NCI-H748 treated with DMSO at 0.1 percent for 48 hours (cell line): ENCODE data around the gene DGCR2.
A peak's percentile ranks its signal among the peaks of the same experiment; 100 is the strongest.
"Not testable (repeated sequence)": the region's sequence is repeated elsewhere in the genome, so short reads cannot be mapped to it uniquely, and the experiment has no call there.

Experiments used
- DNase-seq: peaks from one replicate; lab custom pipeline; 2025; lab: John Stamatoyannopoulos, UW

The DGCR2 gene

DNA sequence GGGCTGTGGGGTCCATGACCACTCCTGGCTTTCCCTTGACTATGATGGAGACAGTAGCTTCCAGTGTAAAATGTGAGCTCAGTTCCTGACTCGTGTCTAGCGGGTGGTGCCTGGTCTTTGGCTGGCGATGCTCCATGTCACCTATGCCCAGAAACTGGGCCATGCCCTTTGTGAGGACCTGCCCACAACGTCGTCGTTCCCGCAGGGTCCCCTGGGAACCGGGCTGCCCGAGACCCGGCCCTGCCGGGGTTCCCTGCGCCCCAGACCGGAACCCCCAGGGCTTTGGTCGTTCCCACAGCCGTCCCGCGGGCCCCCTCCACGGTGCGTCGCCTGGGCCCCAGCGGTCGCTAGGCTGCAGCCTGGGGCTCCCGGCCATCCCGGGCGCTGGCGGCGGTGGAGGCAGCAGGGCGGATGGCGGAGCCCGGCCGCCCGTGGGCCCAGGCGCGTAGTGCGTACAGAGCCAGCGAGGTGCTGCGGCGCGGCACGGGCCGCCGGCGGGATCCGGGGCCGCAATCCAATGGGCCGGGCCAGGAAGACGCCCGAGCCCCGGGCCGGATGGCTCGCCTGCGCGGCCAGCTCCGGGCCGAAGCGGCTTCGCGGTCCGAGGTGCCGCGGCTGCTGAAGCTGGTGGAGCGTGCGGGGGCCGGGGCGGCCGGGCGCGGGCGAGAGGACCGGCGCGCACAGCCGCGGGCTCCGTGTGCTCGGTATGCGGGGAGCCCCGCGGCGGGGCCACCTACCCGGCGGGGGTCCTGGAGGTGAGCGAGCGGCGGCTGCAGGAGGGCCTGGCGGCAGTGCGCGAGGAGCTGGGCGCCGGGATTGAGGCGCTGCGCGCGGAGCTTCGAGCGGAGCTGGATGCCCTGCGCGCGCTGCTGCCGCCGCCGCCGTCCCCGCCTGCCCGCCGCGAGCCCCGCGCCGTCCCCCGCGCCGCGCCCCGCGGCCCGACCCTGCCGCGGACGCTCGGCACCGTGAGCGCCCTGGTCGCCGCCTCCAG is 92.8 kb downstream of the DGCR2 start:
- DNase-seq, result not testable (repeated sequence)

DNA sequence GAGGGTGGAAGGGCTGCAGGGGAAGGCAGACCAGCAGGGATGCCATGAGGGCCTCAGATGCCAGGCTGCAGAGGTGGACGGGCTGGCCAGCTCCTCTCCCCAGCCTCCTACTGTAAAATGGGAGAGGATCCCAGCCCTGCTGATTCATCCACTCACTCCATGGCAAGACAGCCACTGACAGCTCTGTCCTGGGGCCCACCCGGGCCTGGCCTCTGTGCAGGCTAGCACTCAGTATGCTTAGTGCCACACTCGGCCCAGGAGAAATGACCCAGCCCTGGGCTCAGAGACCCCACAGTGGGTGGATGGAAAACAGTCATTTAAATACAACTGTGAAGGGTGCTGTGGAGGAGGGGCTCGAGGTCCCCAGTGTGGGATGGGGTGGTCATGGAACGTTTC is 94.2 kb downstream of the DGCR2 start:
- DNase-seq, result not testable (repeated sequence)

DNA sequence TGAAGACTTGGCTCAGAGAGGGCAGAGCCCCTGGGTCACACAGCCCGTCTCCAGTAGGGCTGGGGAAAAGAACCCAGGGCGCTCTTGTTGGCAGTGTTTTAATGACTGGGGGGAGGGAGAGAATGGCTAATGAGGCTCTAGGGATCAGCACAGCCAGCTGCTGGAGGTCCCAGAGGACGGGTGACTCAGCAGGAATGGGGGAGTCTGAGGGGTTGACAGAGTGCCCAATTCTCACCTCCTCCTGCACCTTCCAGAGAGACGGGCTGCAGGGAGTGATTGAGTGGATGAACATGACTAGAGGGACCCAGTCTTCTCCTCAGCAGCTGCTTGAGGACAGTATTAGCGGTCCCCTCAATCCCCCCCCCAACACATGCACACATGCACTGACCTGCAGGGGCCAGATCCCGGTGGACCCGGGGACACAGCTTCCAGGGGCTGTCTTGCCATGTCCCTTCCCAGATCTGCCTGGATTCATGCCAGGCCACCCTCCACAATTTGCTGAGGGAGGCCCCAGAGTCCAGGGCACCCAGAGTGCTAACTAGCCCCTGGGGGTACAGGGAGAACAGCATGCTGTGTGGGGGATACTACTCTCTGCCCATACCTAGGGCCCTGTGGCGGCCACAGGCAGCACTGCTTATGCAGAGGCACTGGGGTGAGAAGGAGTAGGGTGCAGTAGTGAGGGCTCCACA is 94.7 kb downstream of the DGCR2 start:
- DNase-seq, result not testable (repeated sequence)

DNA sequence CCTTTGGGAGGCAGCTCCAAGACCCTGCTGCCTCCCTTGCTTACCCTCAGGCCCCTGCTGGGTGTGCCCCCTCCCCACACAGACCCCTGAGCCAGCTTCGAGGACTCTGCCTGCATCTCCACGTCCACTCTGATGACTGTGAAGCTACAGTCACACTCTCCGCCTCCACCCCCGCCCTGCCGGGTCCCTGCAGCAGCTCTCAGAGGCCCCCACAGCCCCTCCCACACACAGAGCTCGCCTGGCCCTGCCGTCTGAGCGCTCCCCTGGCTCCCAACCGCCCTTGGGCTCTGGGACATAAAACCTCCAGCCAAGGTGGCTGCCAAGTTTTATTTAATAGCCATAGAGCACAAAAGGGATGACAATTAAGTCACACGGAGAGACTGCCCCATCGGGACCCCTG is 96.1 kb downstream of the DGCR2 start:
- not testable (repeated sequence) for DNase-seq

DNA sequence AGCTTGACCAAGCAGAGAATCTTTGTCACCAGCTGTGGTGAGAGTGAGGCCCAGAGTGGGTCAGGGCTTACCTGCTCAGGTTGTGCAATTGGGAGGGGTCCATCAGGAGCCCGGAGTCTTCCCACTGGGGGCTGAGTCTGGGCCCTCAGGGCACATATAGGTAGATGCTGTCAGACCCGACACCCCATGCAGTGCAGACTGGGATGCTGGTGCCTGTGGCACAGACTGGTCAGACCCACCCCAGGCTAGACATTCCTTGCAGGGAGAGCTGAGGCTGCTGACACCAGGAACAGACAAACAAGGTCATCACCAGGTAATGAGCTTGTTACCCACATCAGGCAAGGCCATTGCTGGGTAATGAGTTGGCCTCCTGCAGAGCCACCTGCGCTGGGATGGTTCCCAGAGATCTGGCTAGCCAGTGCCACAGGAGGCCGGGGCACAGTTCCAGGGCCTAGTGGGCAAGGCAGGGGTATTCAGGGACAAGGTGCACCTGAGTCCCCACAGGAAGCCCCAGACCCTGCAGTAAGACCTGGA is 97.2 kb downstream of the DGCR2 start:
- not testable (repeated sequence) for DNase-seq

DNA sequence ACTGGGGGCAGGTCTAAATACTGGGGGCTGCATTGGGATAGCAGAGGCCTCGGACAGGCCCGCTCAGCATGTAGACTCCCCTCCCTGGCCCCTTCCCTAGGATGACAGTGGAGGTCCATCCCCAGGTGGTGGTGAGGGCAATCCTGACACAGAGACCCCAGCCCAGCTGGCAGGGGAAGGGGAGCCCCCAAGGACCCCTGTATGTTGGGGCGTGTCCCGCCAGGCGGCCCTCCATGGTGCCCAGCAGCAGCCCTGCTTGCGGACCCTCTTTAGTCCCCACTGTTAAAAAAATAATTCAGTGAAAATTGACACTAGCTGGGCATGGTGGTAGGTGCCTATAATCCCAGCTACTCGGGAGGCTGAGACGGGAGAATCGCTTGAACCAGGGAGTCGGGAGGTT is 98.3 kb downstream of the DGCR2 start:
- DNase-seq, result not testable (repeated sequence)

DNA sequence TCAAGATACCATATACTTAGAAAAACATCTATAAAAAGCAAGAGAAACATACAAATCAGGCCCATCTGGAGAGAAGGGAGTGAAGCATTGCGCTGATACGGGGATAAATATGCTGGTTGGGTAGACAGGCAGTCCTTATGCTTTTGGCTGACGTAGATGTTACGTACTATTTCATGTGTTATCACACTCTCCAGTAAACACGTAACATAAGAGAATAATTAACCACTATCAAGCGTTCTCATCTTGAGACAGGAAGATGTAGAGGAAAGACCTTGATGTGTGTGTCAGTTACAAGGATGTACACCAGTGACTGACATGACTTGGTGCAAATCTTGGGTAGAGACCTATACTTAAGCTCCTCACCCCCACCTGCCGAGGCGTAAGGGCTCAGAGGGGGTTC is 99.5 kb downstream of the DGCR2 start:
- no peak for DNase-seq

DNA sequence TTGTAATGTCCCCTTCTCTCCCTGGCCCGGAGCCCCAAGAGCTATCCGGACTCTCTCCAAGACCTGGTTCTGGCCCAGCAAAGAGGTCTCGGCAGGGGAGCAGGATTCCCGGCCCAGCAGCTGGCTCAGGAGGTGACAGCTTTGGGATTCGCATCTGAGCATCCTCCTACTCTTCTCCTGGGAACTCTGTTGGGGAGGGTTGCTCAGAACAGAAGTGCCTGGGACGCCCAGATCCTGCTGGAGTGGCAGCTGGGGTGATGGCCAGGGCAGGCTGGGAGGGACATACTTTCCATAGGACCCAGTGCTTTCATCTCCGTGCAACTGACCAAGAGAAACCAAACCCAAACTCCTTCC is 102.6 kb downstream of the DGCR2 start:
- DNase-seq, result no peak

DNA sequence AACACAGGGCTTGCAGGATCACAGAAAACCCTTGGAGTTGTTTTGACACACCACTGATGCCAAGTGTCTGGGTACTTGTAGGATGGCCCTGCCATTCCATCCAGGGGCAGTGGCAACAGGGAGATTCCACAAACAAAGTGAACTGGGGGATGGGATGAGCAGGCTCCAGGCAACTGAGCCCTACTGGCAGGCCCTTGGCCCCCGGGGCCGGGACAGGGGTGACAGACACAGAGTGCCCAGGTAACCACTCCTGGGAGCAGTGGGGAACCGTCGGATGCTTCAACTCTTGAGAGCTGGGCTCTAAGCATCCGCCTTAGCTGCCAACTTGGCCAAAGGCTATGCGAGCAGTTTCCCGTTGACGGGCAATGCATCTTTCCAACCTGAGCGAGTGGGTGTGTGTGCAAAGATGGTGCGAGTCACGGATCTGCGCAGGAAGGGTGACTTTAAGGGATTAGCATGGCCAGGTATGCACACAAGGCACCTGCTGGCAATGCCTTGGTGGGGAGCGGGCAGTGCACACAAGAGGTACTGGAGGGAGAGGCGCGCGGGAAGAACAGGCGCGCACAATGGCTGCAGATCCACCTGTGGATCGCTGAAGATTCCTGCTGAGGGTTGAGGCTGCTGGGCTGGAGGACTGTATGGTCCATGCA is 103.1 kb downstream of the DGCR2 start:
- DNase-seq, result no peak

DNA sequence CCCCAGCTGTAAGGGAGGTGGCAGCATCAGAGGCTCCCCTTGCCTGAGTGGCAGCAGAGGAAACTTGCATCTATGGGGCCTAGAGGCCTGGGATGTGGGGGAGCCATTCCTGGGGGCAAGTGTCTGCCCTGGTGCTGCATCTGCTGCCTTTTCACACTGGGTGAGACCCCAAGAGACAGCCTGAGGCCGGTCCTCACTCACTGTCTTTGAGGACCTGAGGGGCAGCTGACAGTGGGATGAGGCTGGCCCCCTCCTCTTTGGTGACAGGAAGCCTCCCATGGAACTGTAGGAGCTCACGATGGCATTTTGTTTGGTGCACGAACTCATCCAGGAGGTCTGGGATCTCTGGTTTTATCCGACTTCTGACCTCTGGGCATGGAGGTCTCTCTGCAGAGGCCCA is 104.0 kb downstream of the DGCR2 start:
- no peak for DNase-seq

DNA sequence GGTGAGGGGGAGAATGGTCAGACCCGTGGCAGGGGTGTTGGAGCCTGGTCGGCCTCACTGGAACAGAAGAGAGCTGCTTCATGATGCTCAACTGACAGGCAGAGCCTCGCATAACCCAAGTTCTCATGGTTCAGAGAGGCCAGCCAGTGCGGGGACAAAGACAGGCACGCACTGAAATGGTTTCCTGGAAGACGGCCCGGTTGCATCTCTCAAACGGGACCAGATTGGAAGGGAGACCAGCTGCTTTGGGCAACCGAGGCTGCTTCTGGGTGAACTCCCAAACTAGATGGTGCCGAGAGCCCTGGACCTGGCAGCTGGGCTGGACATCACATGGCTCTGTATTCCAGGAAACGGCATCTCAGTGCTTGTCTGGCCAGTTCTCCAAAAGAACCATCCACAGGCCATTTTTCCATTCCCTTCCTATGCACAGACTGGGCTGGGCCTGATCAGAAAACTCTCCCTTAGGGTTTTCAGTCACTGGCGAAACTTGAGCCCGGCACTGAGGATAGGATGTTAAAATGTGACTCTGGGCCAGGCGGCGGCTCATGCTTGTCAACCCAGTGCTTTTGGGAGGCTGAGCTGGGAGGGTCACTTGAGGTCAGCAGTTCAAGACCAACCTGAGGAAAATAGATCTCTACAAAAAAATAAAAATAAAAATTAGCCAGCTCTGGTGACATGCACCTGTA is 106.0 kb downstream of the DGCR2 start:
- DNase-seq, result no peak

DNA sequence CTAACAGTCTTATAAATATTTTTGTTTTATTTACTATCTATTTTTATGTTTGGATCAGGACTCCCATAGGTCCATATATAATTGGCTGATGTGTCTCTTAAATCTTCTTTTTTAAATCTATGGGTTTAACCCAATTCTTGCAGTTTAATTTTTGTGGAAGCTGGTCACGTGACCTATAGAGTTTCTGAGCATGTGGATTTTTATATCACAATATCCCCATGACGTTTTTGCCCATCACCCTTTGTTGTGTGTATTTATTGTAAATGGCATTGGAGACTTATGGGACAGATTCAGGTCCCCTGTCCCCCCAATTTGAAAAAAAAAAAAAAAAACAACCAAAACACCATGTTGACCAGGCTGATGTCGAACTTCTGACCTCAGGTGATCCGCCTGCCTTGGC is 107.3 kb downstream of the DGCR2 start:
- no peak for DNase-seq

DNA sequence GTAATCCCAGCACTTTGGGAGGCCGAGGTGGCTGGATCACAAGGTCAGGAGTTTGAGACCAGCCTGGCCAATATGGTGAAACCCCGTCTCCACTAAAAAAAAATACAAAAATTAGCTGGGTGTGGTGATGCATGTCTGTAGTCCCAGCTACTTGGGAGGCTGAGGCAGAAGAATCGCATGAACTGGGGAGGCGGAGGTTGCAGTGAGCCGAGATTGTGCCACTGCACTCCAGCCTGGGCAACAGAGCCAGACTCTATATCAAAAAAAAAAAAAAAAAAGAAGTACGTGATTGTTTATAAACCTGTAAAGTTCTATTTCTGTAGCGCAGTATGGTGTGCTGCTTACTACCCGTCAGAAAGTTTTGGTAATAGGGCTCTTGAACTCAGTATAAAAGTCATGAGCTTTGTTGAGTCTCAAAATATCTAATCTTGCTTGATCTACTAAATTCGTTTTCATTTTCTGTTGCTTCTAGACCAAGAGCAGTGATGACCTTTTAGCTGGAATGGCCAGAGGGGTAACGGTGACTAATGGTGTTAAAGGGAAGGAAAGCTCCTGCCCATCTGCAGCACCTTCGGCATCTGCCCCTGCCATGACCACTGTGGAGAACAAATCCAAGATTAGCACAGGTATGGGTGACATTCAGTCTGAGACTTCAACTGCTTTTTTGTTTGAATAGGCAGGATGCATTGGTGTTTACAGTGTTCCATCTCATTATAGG is 108.2 kb downstream of the DGCR2 start:
- not testable (repeated sequence) for DNase-seq

DNA sequence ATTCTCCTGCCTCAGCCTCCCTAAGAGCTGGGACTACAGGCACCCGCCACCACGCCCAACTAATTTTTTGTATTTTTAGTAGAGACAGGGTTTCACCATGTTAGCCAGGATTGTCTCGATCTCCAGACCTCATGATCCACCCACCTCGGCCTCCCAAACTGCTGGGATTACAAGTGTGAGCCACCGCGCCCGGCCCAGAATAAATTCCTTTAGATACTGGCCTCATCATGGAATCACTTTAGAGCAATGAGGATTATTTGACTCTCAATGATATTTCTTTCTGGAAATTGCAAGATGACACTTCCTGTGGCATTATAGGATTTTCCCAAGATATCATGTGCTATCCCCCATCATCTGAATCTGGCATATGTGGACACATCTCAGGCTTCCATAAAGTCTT is 108.8 kb downstream of the DGCR2 start:
- DNase-seq, result not testable (repeated sequence)

DNA sequence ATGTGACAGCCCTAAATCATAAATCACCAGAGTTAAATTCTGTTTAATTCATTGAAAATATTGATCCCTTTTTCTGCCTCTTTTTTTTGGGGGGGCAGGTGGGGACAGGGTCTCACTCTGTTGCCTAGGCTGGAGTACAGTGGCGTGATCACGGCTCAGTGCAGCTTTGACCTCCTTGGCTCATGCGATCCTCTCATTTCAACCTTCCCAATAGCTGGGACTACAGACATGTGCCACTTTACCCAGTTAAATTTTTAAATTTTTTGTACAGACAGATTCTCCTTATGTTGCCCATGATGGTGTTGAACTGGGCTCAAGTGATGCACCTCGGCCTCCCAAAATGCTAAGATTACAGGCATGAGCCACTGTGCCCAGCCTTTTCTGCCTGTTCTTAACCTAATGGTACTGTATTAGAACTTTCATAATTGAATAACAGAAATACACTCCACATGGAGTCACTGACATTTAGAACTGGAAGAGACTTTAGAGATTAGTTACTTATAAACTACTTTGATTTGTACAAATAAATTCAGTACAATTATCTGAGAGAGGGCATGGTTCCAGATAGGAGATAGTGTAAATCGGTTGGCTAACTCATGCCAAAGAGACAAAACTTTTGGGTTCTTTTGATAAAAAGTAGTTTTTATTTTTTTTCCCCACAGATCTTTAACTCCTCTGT is 109.8 kb downstream of the DGCR2 start:
- DNase-seq, result no peak

DNA sequence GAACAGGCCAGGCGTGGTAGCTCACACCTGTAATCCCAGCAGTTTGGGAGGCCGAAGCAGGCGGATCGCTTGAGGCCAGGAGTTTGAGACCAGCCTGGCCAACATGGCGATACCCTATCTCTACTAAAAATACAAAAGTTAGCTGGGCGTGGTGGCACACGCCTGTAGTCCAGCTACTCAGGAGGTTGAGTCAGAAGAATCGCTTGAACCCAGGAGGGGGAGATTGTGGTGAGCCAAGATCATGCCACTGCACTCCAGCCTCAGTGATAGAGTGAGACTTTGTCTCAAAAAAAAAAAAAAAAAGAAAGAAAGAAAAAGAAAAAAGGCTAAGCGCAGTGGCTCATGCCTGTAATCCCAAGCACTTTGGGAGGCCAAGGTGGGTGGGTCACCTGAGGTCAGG is 110.6 kb downstream of the DGCR2 start:
- DNase-seq, result not testable (repeated sequence)

DNA sequence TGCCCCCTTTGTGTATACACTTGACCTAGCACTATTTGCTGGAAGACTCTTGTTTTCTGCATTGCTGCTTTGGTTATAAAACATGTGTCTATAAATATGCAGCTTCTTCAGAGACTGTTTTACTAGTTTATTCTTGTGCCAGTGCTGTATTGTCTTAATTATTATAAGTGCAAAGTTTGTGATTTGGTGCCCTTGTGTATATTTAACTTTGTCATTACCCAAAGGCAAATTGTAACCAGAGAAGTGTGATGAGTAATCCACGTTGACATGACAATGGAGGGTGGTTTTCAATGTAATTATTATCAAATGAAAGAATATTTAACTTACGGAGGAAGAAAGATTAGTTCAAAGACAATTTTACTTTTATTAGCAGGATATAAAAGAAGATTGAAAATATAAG is 111.1 kb downstream of the DGCR2 start:
- peak; percentile 45 for DNase-seq

DNA sequence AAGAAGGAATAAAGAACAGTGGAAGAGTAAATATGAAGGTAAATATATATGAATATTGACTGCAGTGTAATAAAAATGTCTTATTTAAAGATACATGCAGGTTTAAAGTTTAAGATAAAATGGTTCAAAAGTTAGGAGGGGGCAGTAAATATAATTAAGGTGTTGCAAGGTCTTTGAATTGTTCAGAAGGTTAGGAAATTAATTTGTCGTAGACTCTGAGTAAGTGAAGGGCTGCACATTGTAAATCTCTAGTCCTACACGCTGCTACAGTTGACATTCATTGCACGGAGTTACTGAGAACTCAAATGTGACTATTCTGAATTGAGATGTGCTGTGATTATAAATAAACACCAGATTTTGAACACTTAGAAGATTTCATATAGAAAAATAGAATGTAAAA is 116.3 kb downstream of the DGCR2 start:
- no peak for DNase-seq

DNA sequence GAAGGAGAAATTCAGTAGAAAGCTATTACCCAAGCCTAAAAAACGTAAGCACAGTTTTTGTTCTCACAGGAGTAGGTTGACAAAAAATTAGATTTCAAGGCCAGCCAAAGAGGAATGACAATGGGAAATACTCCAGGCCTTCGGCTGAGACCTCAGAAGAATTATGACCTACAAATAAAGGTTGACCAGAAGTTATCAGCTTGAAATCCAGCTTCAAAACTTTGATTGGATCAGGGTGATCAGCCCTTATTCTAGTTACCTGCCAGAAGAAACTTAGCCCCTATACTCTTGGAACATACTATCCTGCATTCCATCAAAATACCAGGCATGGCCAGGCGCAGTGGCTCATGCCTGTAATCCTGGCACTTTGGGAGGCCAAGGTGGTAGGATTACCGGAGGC is 117.7 kb downstream of the DGCR2 start:
- no peak for DNase-seq

DNA sequence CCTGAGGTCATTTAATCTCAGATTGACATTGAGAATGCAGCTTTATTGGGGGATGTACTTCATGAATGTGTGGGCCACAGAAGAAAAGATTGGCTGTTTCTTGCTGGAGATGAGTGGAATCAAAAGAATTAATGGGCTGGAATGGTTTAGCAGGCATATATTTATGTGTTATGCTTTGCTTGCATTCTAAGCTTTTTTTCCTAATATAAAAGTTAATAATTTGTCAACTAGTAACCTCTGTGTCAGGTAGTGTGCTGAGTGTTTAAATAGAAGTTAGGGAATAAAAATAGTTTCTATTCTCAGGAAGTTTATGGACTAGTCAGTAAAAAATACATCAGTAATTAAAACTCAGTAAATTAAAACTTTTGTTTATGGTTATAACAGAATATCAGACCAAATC is 118.7 kb downstream of the DGCR2 start:
- DNase-seq, result no peak

DNA sequence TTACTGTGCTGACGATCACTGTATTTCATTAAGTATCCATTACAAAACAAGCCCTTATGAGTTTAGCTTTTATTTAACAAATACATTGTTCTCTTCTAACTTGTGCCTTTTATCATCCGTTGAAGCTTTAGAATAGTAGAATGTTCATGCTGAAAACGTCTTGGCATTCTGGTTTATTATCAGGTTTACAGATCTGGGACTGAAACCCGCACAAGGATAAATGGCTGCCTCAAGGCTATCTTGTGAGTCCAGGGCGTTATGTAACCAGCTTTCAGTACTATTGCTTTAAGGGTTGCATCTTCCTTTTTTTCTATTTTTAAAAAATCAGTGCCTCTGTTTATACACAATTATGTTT is 119.6 kb downstream of the DGCR2 start:
- DNase-seq, result no peak
